ENCODE results near the gene CDKN2A. TPM values are rescaled to one million over a fixed set of nuclear protein-coding genes. Genes with fewer than 3 reads are reported as not detected.

Gene CDKN2A
- polyA plus RNA-seq, 1 experiment: 20.0 TPM

- CTCF ChIA-PET: interaction anchor here (1.9 kb wide), 1 partner anchor 25 kb away, joined by 9 read pairs; the partner anchor contains the start of gene CDKN2B
- H3K36me3 ChIP-seq (ENCODE audit: control insufficient read depth, insufficient read depth, low read length): no peaks in the 10 kb centered on the region
Measured at GRCh38 chr9:21984101-21984500, 10.1 kb downstream of the CDKN2A start.

DNA sequence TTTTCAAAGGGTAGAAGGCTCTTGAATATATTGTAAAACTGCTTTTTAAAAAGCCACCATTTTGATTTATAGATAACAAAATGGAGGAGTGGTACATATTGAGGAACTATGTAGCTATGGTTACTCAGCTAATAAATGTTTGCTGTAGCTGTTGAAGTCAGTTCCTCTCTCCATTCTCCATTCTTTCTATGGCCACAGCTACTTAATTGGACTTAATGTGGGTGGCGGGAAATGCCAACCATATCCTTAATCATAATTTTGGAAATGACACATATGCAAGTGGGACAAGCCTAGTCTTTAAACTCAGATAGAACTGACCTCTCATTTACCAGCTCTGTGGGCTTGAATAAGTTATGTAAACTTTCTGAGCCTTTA lies 10.6 kb downstream of the CDKN2A start:
- POLR2A ChIA-PET: interaction anchor here (0.6 kb wide), 1 partner anchor 179 kb away, joined by 3 read pairs; no protein-coding TSS in a partner anchor
- no peaks in the 10 kb centered on the region for H3K36me3 ChIP-seq (ENCODE audit: control insufficient read depth, insufficient read depth, low read length)
- H3K4me3 ChIP-seq (ENCODE audit: low read depth, low read length): no peak overlapping the region
- H3K27me3 ChIP-seq (ENCODE audit: control insufficient read depth, insufficient read depth, low read length): peaks cover 4% of the 10 kb centered on the region
- CTCF ChIA-PET: interaction anchor here (1.1 to 1.9 kb wide), 3 partner anchors 12 to 25 kb away, joined by 3 to 9 read pairs (median 3); partner anchors contain the start of gene CDKN2B
- no peak for DNase-seq (ENCODE audit: low read depth)
- TF ChIP-seq CTCF (IDR thresholded peaks at IDR 0.05; ENCODE audit: insufficient read depth, low read depth, low read length): no peak

More at GRCh38 chr9:21984101-21984500, 10.1 kb downstream of the CDKN2A start:
- TF ChIP-seq CTCF (IDR thresholded peaks at IDR 0.05; ENCODE audit: insufficient read depth, low read depth, low read length): no peak
- peaks cover 3% of the 10 kb centered on the region for H3K27me3 ChIP-seq (ENCODE audit: control insufficient read depth, insufficient read depth, low read length)
- H3K4me3 ChIP-seq (ENCODE audit: low read depth, low read length): no peak overlapping the region
- POLR2A ChIA-PET: interaction anchor here (0.6 kb wide), 1 partner anchor 180 kb away, joined by 3 read pairs; no protein-coding TSS in a partner anchor
- DNase-seq (ENCODE audit: low read depth): no peak

- ChIA-PET CTCF (interaction anchor here (1.1 to 1.9 kb wide), 3 partner anchors 13 to 26 kb away, joined by 3 to 9 read pairs (median 3); partner anchors contain the start of gene CDKN2B), POLR2A (no interaction called here)
- Histone ChIP-seq H3K36me3 (ENCODE audit: control insufficient read depth, insufficient read depth, low read length) (no peaks in the 10 kb centered on the region), H3K4me3 (ENCODE audit: low read depth, low read length) (no peak overlapping the region), H3K27me3 (ENCODE audit: control insufficient read depth, insufficient read depth, low read length) (peaks cover 4% of the 10 kb centered on the region)
- no peak for DNase-seq (ENCODE audit: low read depth)
- no peak for TF ChIP-seq CTCF (IDR thresholded peaks at IDR 0.05; ENCODE audit: insufficient read depth, low read depth, low read length)
Measured at GRCh38 chr9:21982861-21983560, 11.2 kb downstream of the CDKN2A start.

DNA sequence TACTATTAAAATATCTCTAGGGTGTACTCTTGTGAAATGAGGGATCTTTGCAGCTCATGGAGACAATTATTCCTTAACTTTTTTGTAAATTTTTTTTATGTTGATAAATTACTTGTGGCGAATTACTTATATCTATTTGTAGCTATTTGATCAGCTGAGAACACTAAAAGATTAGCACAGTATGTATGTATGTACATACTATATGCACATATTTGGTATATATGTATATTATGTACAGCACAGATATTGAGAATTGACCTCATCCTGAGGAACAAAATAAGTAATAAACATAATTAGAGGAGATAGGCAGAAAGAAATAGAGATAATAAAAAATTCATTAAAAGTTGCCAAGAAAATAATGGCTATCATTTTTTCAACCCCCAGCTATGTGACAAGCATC lies 11.8 kb downstream of the CDKN2A start:
- ChIA-PET CTCF (interaction anchor here (1.1 to 1.9 kb wide), 3 partner anchors 13 to 27 kb away, joined by 3 to 9 read pairs (median 3); partner anchors contain the start of gene CDKN2B), POLR2A (no interaction called here)
- no peaks in the 10 kb centered on the region for H3K36me3 ChIP-seq (ENCODE audit: control insufficient read depth, insufficient read depth, low read length)
- no peak for DNase-seq (ENCODE audit: low read depth)
- peaks cover 5% of the 10 kb centered on the region for H3K27me3 ChIP-seq (ENCODE audit: control insufficient read depth, insufficient read depth, low read length)
- H3K4me3 ChIP-seq (ENCODE audit: low read depth, low read length): no peak overlapping the region
- TF ChIP-seq CTCF (IDR thresholded peaks at IDR 0.05; ENCODE audit: insufficient read depth, low read depth, low read length): no peak

- no peak for TF ChIP-seq CTCF (IDR thresholded peaks at IDR 0.05; ENCODE audit: insufficient read depth, low read depth, low read length)
- Histone ChIP-seq H3K4me3 (ENCODE audit: low read depth, low read length) (no peak overlapping the region), H3K36me3 (ENCODE audit: control insufficient read depth, insufficient read depth, low read length) (no peaks in the 10 kb centered on the region), H3K27me3 (ENCODE audit: control insufficient read depth, insufficient read depth, low read length) (peaks cover 22% of the 10 kb centered on the region)
- no peak for DNase-seq (ENCODE audit: low read depth)
- ChIA-PET CTCF (interaction anchor here (0.6 to 2.2 kb wide), 3 partner anchors 18 to 32 kb away, joined by 4 to 10 read pairs (median 5); partner anchors contain the start of genes CDKN2A, CDKN2B and CDKN2B-AS1), POLR2A (no interaction called here)
Measured at GRCh38 chr9:21976334-21976875, 17.8 kb downstream of the CDKN2A start.

Measured in BJ (cell line).